Measurements from ENCODE around the gene GTF2A2.

GTF2A2 gene

DNA sequence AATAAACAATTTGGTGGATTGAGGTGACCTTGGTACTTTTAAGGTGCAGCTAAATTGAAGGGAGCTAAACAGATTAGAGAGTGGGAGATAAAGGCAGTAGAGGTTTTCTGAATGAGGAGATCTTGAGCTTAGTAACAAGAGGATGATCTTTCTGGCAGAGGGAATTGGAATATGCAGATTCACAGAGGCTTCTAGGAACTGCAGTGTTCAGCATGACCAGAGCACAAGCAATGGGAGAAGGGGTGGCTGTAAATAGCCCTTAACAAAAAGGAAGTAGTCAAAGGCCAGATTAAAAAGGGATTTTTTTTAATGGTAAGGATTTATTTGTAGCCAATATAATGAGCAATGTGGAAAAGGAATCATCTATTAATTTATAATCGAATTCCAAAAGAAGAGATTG is 37.5 kb upstream of the GTF2A2 start:
- no peak overlapping the region for H3K27ac ChIP-seq
- TF ChIP-seq CTCF (IDR thresholded peaks at IDR 0.05) (no peak), ZFX (IDR thresholded peaks at IDR 0.05; ENCODE audit: borderline replicate concordance) (no peak)

DNA sequence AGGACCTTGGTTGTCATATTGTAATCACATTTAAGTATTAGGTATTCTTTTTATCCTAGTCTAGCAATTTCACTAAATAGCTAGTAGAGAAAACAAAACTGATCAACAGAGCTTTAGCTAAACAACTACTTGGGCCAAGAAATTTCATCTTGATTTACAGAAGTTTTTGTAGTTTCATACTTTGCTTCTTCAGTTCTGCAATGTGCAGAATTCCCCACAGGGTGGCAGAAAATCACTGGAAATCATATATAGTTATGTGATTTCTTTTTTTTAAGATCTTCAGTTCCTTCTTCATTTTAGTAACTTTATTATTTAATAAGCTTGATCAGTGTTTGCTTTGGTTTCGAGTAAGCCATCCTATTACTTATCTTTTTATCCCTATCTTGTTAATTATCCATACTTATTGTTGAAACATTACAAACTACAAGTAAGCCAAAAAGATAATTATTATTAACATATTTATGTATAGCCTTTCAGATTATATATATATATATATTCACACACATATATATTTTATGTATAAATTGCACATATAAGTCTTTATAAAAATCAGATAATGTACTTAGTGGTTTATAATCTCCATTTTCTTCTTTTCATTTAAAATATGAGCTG is 34.0 kb upstream of the GTF2A2 start:
- no peak overlapping the region for H3K27ac ChIP-seq
- TF ChIP-seq CTCF (IDR thresholded peaks at IDR 0.05), result peak; percentile 76
- TF ChIP-seq ZFX (IDR thresholded peaks at IDR 0.05; ENCODE audit: borderline replicate concordance), result no peak

DNA sequence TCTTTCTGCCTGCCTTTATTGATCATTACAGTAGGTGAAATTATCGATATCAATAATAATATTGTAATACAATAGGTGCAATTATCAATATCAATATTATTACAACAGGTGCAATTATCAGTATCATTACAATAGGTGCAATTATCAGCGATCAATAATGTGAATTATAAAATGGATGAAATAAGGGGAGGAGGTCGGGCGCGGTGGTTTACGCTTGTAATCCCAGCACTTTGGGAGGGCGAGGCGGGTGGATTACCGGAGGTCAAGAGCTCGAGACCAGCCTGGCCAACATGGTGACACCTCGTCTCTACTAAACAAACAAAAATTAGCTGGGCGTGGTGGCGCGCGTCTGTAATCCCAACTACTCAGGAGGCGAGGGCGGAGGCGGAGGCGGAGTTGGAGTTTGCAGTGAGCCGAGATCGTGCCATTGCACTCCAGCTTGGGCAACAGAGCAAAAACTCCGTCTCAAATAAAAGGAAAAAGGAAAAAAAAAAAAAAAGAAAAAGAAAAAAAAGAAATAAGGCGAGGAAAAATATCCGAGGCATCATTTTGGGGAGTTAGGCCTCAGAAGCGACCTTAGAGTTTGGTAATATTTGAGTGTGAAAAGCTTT is 32.4 kb upstream of the GTF2A2 start:
- no peak for TF ChIP-seq CTCF (IDR thresholded peaks at IDR 0.05)
- TF ChIP-seq ZFX (IDR thresholded peaks at IDR 0.05; ENCODE audit: borderline replicate concordance), result no peak
- peak overlapping the region; percentile 88 for H3K27ac ChIP-seq

DNA sequence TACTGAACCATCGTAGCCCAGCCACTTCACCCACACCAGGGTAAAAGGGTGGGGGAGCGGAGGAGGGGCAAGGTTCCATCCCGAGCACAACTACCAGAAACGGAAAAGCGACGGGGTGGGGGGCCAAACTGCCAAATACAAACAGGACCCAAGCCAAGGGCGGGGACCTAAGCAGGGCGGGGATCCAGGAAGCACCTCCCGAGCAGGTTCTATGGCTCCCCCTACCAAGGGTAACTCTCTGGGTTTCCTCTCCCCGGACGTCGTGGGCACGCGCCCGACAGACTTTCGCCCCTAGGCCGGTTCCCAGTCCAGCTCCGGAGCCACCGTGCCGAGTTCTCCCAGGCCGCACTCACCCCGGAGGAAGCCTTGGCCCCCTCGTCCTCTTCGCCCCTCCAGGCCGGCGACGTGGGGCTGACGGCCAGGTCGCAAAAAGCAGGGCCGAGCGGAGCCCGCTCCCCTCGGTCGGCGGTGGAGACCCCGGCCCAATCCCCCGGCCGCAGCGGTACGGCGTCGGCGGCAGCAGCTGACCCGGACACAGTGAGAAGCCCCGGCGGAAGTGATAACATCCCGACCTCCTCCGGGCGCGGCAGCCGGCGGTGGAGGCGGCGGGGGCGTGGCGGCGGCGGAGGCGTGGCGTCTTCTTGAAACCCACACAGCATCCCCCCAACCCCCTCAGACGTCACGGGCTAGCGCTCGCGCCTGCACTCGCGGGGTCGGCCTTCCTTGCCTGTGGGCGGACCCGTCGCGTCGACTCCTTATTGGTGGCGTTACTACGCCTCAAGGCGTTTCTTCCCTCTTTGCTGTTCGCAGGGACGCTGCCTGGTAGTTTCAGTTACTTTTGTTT is 31.7 kb upstream of the GTF2A2 start, which contains the start of gene BNIP2:
Gene BNIP2, minus strand, starts transcription at position 539 of the 844 bp plus-strand sequence. CDS start 6,863 bp downstream, outside the sequence.
- TF ChIP-seq ZFX (IDR thresholded peaks at IDR 0.05; ENCODE audit: borderline replicate concordance), result no peak
- no peak for TF ChIP-seq CTCF (IDR thresholded peaks at IDR 0.05)
- peak within 1 kb of the TSS; percentile 88 for H3K27ac ChIP-seq

- H3K27ac ChIP-seq, result peak overlapping the region; percentile 88
- TF ChIP-seq ZFX (IDR thresholded peaks at IDR 0.05; ENCODE audit: borderline replicate concordance), result no peak
- no peak for TF ChIP-seq CTCF (IDR thresholded peaks at IDR 0.05)
Observed at GRCh38 chr15:59688423-59688781, 31.1 kb upstream of the GTF2A2 start.

- H3K27ac ChIP-seq, result peak overlapping the region; percentile 88
Observed at GRCh38 chr15:59687836-59688235, 30.5 kb upstream of the GTF2A2 start.

More at GRCh38 chr15:59687836-59688235, 30.5 kb upstream of the GTF2A2 start:
- no peak for TF ChIP-seq CTCF (IDR thresholded peaks at IDR 0.05)
